Stimulated activated CD4-positive, alpha-beta T cell treated with anti-CD3 and anti-CD28 coated beads, Interleukin-12 subunit alpha, Interleukin-12 subunit beta, amount 100 ng/mL, for 48 hours (primary cell): ENCODE results near the gene POLE4.

Experiments
- DNase-seq, 3 donors: peaks; one replicate each; pipeline ENCODE4 v3.0.0-alpha.2; 2020; ENCODE audit warnings: low read depth in 2 of 3, low spot score in 1 of 3

Gene POLE4

GRCh38 chr2:74939919-74940812 is 18.3 kb upstream of the POLE4 start:
- DNase-seq: no peak

- no peak for DNase-seq
Observed at GRCh38 chr2:74941284-74941683, 17.2 kb upstream of the POLE4 start.

- DNase-seq: no peak
Observed at GRCh38 chr2:74942263-74942662, 16.2 kb upstream of the POLE4 start.

- DNase-seq: no peak
Observed at GRCh38 chr2:74944987-74945787, 13.3 kb upstream of the POLE4 start.

- DNase-seq: no peak
Observed at GRCh38 chr2:74945788-74946331, 12.6 kb upstream of the POLE4 start.

- no peak for DNase-seq
Observed at GRCh38 chr2:74947703-74948102, 10.7 kb upstream of the POLE4 start.

GRCh38 chr2:74948779-74949178 is 9.7 kb upstream of the POLE4 start:
- no peak for DNase-seq

- DNase-seq: no peak
Observed at GRCh38 chr2:74951211-74951754, 7.2 kb upstream of the POLE4 start.

- DNase-seq: no peak
Observed at GRCh38 chr2:74952575-74952974, 5.9 kb upstream of the POLE4 start.

- no peak for DNase-seq
Observed at GRCh38 chr2:74953796-74954499, 4.5 kb upstream of the POLE4 start.

GRCh38 chr2:74954500-74954874 is 4.0 kb upstream of the POLE4 start:
- DNase-seq: no peak

- no peak for DNase-seq
Observed at GRCh38 chr2:74957886-74958273, 563 bp upstream of the POLE4 start.

- DNase-seq: no peak
Observed at GRCh38 chr2:74959106-74959751, 786 bp downstream of the POLE4 start.

GRCh38 chr2:74966887-74967286 is 8.4 kb downstream of the POLE4 start:
- no peak for DNase-seq

- DNase-seq: no peak
Observed at GRCh38 chr2:74975016-74975415, 16.6 kb downstream of the POLE4 start.

GRCh38 chr2:74979844-74980243 is 21.4 kb downstream of the POLE4 start:
- no peak for DNase-seq

- no peak for DNase-seq
Observed at GRCh38 chr2:74982577-74982976, 24.1 kb downstream of the POLE4 start.

GRCh38 chr2:74983631-74984392 is 25.4 kb downstream of the POLE4 start:
- no peak for DNase-seq

- no peak for DNase-seq
Observed at GRCh38 chr2:74984947-74985637, 26.6 kb downstream of the POLE4 start.
